Loucy (cell line): ENCODE measurements around the gene SOBP.

Experiments used
- H2AFZ ChIP-seq: fragments of 200-600 bp; sonication (generic); 2 replicates; pipeline ENCODE4 v1.6.0; 2016; ENCODE audit warnings: antibody characterized with exemption, mild to moderate bottlenecking, low read length, moderate library complexity
- H3F3A ChIP-seq: fragments of 200-600 bp; 2 replicates; pipeline ENCODE4 v1.6.0; 2016; ENCODE audit warnings: antibody characterized with exemption, low read depth, mild to moderate bottlenecking
- H3K27me3 ChIP-seq: fragments of 200-600 bp; sonication (generic); 2 replicates; pipeline ENCODE4 v1.6.1; 2014; ENCODE audit warnings: low read length, mild to moderate bottlenecking; ENCODE audit not compliant: insufficient read depth, poor library complexity, severe bottlenecking
- H3K36me3 ChIP-seq: fragments of 200-600 bp; sonication (generic); 2 replicates; pipeline ENCODE4 v1.6.1; 2016; ENCODE audit warnings: low read length; ENCODE audit not compliant: insufficient read depth
- H3K4me1 ChIP-seq: fragments of 200-600 bp; sonication (generic); 2 replicates; pipeline ENCODE4 v1.5.1; 2014; ENCODE audit warnings: low read length, mild to moderate bottlenecking; ENCODE audit not compliant: insufficient read depth, poor library complexity, severe bottlenecking
- H3K4me2 ChIP-seq: fragments of 200-600 bp; sonication (generic); 2 replicates; pipeline ENCODE4 v1.6.0; 2014; ENCODE audit warnings: antibody characterized with exemption, low read length, low read depth, mild to moderate bottlenecking; ENCODE audit not compliant: poor library complexity, severe bottlenecking
- H3K4me3 ChIP-seq: fragments of 200-600 bp; sonication (generic); 2 replicates; pipeline ENCODE4 v1.5.1; 2014; ENCODE audit warnings: low read length, mild to moderate bottlenecking, mixed read lengths; ENCODE audit not compliant: poor library complexity, severe bottlenecking
- H3K79me2 ChIP-seq: fragments of 200-600 bp; sonication (generic); 2 replicates; pipeline ENCODE4 v1.6.1; 2014; ENCODE audit warnings: low read length; ENCODE audit not compliant: insufficient read depth
- H3K9ac ChIP-seq: fragments of 200-600 bp; sonication (generic); 2 replicates; pipeline ENCODE4 v1.6.0; 2014; ENCODE audit warnings: mild to moderate bottlenecking, low read depth, low read length, moderate library complexity; ENCODE audit not compliant: poor library complexity, severe bottlenecking
- H3K9me2 ChIP-seq: fragments of 200-600 bp; sonication (generic); replicated peaks from 2 replicates; pipeline ENCODE4 v1.6.1; 2016; ENCODE audit warnings: low read depth, low read length, mixed read lengths
- H3K9me3 ChIP-seq: fragments of 200-600 bp; sonication (generic); 2 replicates; pipeline ENCODE4 v1.6.1; 2014; ENCODE audit warnings: mild to moderate bottlenecking, antibody characterized with exemption, low read length, low read depth; ENCODE audit not compliant: insufficient read depth
- H4K20me1 ChIP-seq: fragments of 200-600 bp; sonication (generic); 2 replicates; pipeline ENCODE4 v1.6.0; 2014; ENCODE audit warnings: antibody characterized with exemption, low read length, mild to moderate bottlenecking; ENCODE audit not compliant: insufficient read depth, poor library complexity, severe bottlenecking
- CTCF ChIP-seq: fragments of 200-600 bp; sonication (generic); conservative IDR thresholded peaks from 2 replicates; pipeline ENCODE4 v1.5.1; 2014; ENCODE audit warnings: mild to moderate bottlenecking, antibody characterized with exemption, low read length
- EZH2phosphoT487 ChIP-seq: fragments of 200-600 bp; IDR thresholded peaks from 2 replicates; pipeline ENCODE4 v1.6.1; 2018; ENCODE audit warnings: antibody characterized with exemption, mild to moderate bottlenecking, moderate library complexity, borderline replicate concordance

Gene SOBP

GRCh38 chr6:107543088-107543487 lies 53.2 kb downstream of the SOBP start:
- Histone ChIP-seq H4K20me1 (no peaks in the 10 kb centered on the region), H3K9me2 (no peaks in the 10 kb centered on the region), H3K4me2 (no peak overlapping the region), H3F3A (no peaks in the 10 kb centered on the region), H3K4me1 (peaks cover 4% of the 10 kb centered on the region), H3K9ac (no peak overlapping the region), H3K36me3 (no peaks in the 10 kb centered on the region), H3K9me3 (no peaks in the 10 kb centered on the region), H3K4me3 (no peak overlapping the region), H2AFZ (no peak overlapping the region), H3K79me2 (no peaks in the 10 kb centered on the region), H3K27me3 (no peaks in the 10 kb centered on the region)
- TF ChIP-seq CTCF: no peak

GRCh38 chr6:107543567-107543966 lies 53.6 kb downstream of the SOBP start:
- no peaks in the 10 kb centered on the region for H3K9me2 ChIP-seq
- H3K9me3 ChIP-seq: no peaks in the 10 kb centered on the region
- H2AFZ ChIP-seq: no peak overlapping the region
- H3K4me1 ChIP-seq: no peaks in the 10 kb centered on the region
- no peak overlapping the region for H3K4me3 ChIP-seq
- no peaks in the 10 kb centered on the region for H3F3A ChIP-seq
- no peak for TF ChIP-seq EZH2phosphoT487
- TF ChIP-seq CTCF: no peak
- H3K9ac ChIP-seq: no peak overlapping the region
- no peaks in the 10 kb centered on the region for H4K20me1 ChIP-seq
- no peaks in the 10 kb centered on the region for H3K27me3 ChIP-seq
- H3K4me2 ChIP-seq: no peak overlapping the region
- H3K36me3 ChIP-seq: no peaks in the 10 kb centered on the region
- H3K79me2 ChIP-seq: no peaks in the 10 kb centered on the region

- Histone ChIP-seq H3K36me3 (no peaks in the 10 kb centered on the region), H4K20me1 (no peaks in the 10 kb centered on the region), H3K27me3 (no peaks in the 10 kb centered on the region), H3F3A (no peaks in the 10 kb centered on the region), H3K9me2 (no peaks in the 10 kb centered on the region), H3K4me3 (no peak overlapping the region), H3K4me1 (peaks cover 14% of the 10 kb centered on the region), H3K79me2 (no peaks in the 10 kb centered on the region), H2AFZ (no peak overlapping the region), H3K9ac (no peak overlapping the region), H3K9me3 (no peaks in the 10 kb centered on the region), H3K4me2 (no peak overlapping the region)
- no peak for TF ChIP-seq EZH2phosphoT487
- no peak for TF ChIP-seq CTCF
Measured at GRCh38 chr6:107545763-107546162, 55.8 kb downstream of the SOBP start.
